HepG2 (cell line): ENCODE measurements around the gene NUB1. TPM values are rescaled to one million over a fixed set of nuclear protein-coding genes. Genes with fewer than 3 reads are reported as not detected.

Source experiments
- ATAC-seq: fragments of 200-7000 bp; cut with Tn5 transposase; 3 replicates; pipeline ENCODE4 v1.9.1; 2020; ENCODE audit warnings: mild to moderate bottlenecking, moderate library complexity
- BruUV-seq: library from RNA; stranded (reverse); fragments of 400-500 nt; replicated peaks from 2 replicates; lab custom pipeline; 2021; lab: Mats Ljungman, UMichigan
- CTCF ChIA-PET: fragments of 300-600 bp; formaldehyde crosslinking; extraction: SDS; loops from one replicate; lab custom pipeline; 2021; ENCODE audit warnings: low total read pairs, inconsistent platforms, low intra/inter-chr PET ratio; lab: Yijun Ruan, JAX
- POLR2A ChIA-PET: fragments of 350-600 bp; sonication (Branson Sonifier 250); formaldehyde crosslinking; loops from one replicate; lab custom pipeline; 2020; ENCODE audit warnings: antibody characterized with exemption, inconsistent platforms; lab: Yijun Ruan, JAX
- DNase-seq: peaks from one replicate; pipeline ENCODE4 v3.0.0-alpha.2; 2015; ENCODE audit warnings: low spot score
- FAIRE-seq: peaks from 3 replicates; lab custom pipeline; 2011; peaks lifted over from hg19 to GRCh38; lab: Jason Lieb, UNC
- H2AFZ ChIP-seq: one replicate; pipeline ENCODE4 v1.6.1; 2011; ENCODE audit warnings: low read length, inconsistent platforms
- H3K27ac ChIP-seq: fragments of 300-600 bp; 3 replicates; pipeline ENCODE4 v1.8.0; 2011; ENCODE audit warnings: mixed run types, mild to moderate bottlenecking, mixed read lengths, low read length, inconsistent platforms; ENCODE audit not compliant: insufficient read depth; ENCODE audit errors: extremely low read length
- H3K27me3 ChIP-seq, 2 experiments: fragments of 200-600 bp in 1 of 2; 2 replicates in 1 of 2; 3 replicates in 1 of 2; pipeline versions ENCODE4 v1.6.0 to v1.8.0; 2011; ENCODE audit warnings: low read length in 2 of 2, mild to moderate bottlenecking in 2 of 2, moderate library complexity in 2 of 2, inconsistent platforms in 1 of 2; ENCODE audit not compliant: insufficient read depth in 2 of 2, control insufficient read depth in 1 of 2
- H3K36me3 ChIP-seq, 2 experiments: fragments of 200-600 bp in 1 of 2; replicated peaks in 1 of 2; 2 replicates in 1 of 2; 3 replicates in 1 of 2; pipeline versions ENCODE4 v1.5.1 to v1.8.0; 2011; ENCODE audit warnings: low read length in 2 of 2, inconsistent platforms in 1 of 2; ENCODE audit not compliant: insufficient read depth in 2 of 2, control insufficient read depth in 1 of 2
- H3K4me1 ChIP-seq: 2 replicates; pipeline ENCODE4 v1.5.1; 2012; ENCODE audit warnings: low read length, inconsistent platforms; ENCODE audit not compliant: insufficient read depth
- H3K4me2 ChIP-seq: 2 replicates; pipeline ENCODE4 v1.6.0; 2011; ENCODE audit warnings: low read depth, low read length, inconsistent platforms
- H3K4me3 ChIP-seq, 3 experiments: fragments of 200-600 bp in 1 of 3; sonication (generic), shearing (Covaris generic) in 1 of 3; replicated peaks in 1 of 3; 2 replicates each; pipeline ENCODE4 v1.5.1; 2011 to 2016; ENCODE audit warnings: low read length in 3 of 3, inconsistent platforms in 2 of 3, low read depth in 2 of 3, mild to moderate bottlenecking in 2 of 3, control low read depth in 1 of 3, mixed read lengths in 1 of 3; ENCODE audit not compliant: insufficient read depth in 1 of 3
- H3K79me2 ChIP-seq: one replicate; pipeline ENCODE4 v1.6.1; 2011; ENCODE audit warnings: low read length, inconsistent platforms; ENCODE audit not compliant: insufficient read depth
- H3K9ac ChIP-seq: 2 replicates; pipeline ENCODE4 v1.6.0; 2011; ENCODE audit warnings: mild to moderate bottlenecking, low read depth, low read length, inconsistent platforms; ENCODE audit not compliant: insufficient read depth
- H3K9me3 ChIP-seq: 2 replicates; pipeline ENCODE4 v1.5.1; 2012; ENCODE audit warnings: mild to moderate bottlenecking, low read length
- H4K20me1 ChIP-seq: 2 replicates; pipeline ENCODE4 v1.6.0; 2011; ENCODE audit warnings: inconsistent platforms, mild to moderate bottlenecking, low read length, moderate library complexity; ENCODE audit not compliant: insufficient read depth
- ASH2L ChIP-seq: fragments of 300-600, 200-600 bp; sonication (generic); IDR thresholded peaks from 2 replicates; pipeline ENCODE4 v1.7.0; 2017; ENCODE audit warnings: low read depth, mild to moderate bottlenecking, moderate library complexity, mixed read lengths, low read length; ENCODE audit not compliant: insufficient read length
- CCDC6 ChIP-seq: sonication (generic); formaldehyde crosslinking; IDR thresholded peaks from 2 replicates; pipeline ENCODE4 v1.8.1; 2022; ENCODE audit warnings: mild to moderate bottlenecking, missing genetic modification reagents, moderate library complexity
- LCORL ChIP-seq, 2 experiments: fragments of 450-650 bp in 1 of 2; sonication (generic) in 1 of 2; formaldehyde crosslinking in 1 of 2; IDR thresholded peaks; 2 replicates each; pipeline versions ENCODE4 v1.5.0 to v1.6.1; 2017 to 2020; ENCODE audit warnings: antibody characterized with exemption in 1 of 2, missing genetic modification reagents in 1 of 2
- MAFG ChIP-seq: sonication (generic); formaldehyde crosslinking; IDR thresholded peaks from 2 replicates; pipeline ENCODE4 v1.5.1; 2020; ENCODE audit warnings: mild to moderate bottlenecking, missing genetic modification reagents
- NFIB ChIP-seq: sonication (generic); formaldehyde crosslinking; IDR thresholded peaks from 2 replicates; pipeline ENCODE4 v1.9.0; 2021; ENCODE audit warnings: missing genetic modification reagents, mild to moderate bottlenecking, borderline replicate concordance
- PHF8 ChIP-seq: sonication (generic); formaldehyde crosslinking; IDR thresholded peaks from 2 replicates; pipeline ENCODE4 v1.5.0; 2020; ENCODE audit warnings: missing genetic modification reagents
- RARA ChIP-seq: IDR thresholded peaks from 2 replicates; pipeline ENCODE4 v1.6.1; 2016; ENCODE audit warnings: missing genetic modification reagents, missing compliant biosample characterization
- SOX13 ChIP-seq, 3 experiments: fragments of 450-650 bp in 1 of 3; sonication (generic) in 1 of 3; formaldehyde crosslinking in 1 of 3; IDR thresholded peaks in 2 of 3; conservative IDR thresholded peaks in 1 of 3; 2 replicates each; pipeline versions ENCODE4 v1.5.0 to v1.6.1; 2016 to 2020; ENCODE audit warnings: antibody characterized with exemption in 1 of 3, mild to moderate bottlenecking in 1 of 3, missing compliant biosample characterization in 1 of 3, missing genetic modification reagents in 1 of 3, moderate library complexity in 1 of 3
- ZNF12 ChIP-seq: sonication (generic); formaldehyde crosslinking; IDR thresholded peaks from 2 replicates; pipeline ENCODE4 v1.5.0; 2020; ENCODE audit warnings: missing genetic modification reagents
- ZNF562 ChIP-seq: sonication (generic); formaldehyde crosslinking; IDR thresholded peaks from 2 replicates; pipeline ENCODE4 v1.8.0; 2022; ENCODE audit warnings: missing genetic modification reagents, borderline replicate concordance
- ZNF629 ChIP-seq: sonication (generic); formaldehyde crosslinking; conservative IDR thresholded peaks from 2 replicates; pipeline ENCODE4 v1.5.0; 2020; ENCODE audit warnings: missing genetic modification reagents
- ZNF768 ChIP-seq: sonication (generic); formaldehyde crosslinking; IDR thresholded peaks from 2 replicates; pipeline ENCODE4 v1.4.0; 2020; ENCODE audit warnings: missing genetic modification reagents
- ZSCAN30 ChIP-seq: sonication (generic); formaldehyde crosslinking; IDR thresholded peaks from 2 replicates; pipeline ENCODE4 v1.5.0; 2020; ENCODE audit warnings: mild to moderate bottlenecking, missing genetic modification reagents
- WGBS: methylation state at CpG from one replicate; pipeline ENCODE4 v1.1.6; 2017; ENCODE audit warnings: low lambda C conversion rate; 5-methylcytosine and 5-hydroxymethylcytosine counted together
- in situ Hi-C: cut with HindIII; loops from 2 replicates; pipeline ENCODE4 v1.10.0; 2017; ENCODE audit warnings: low pct_unique_long_range_greater_than_20kb; ENCODE audit not compliant: extremely low pct_ligation_motif_present
- intact Hi-C: fragments of 100-400 bp; cut with micrococcal nuclease; formaldehyde crosslinking; loops from one replicate; pipeline ENCODE4 v1.10.0; 2022; ENCODE audit not compliant: unreplicated experiment
- polyA plus RNA-seq, 8 experiments: library from polyadenylated mRNA; depleted of rRNA in 3 of 8; stranded (reverse) in 7 of 8; unstranded in 1 of 8; fragments of >200 nt; fragmentation: Illumina TruSeq in 4 of 8; extraction: Trizol in 4 of 8; gene quantifications; 2 replicates each; pipeline versions ENCODE4 v1.2.1 to v1.2.3, GENCODE V29; 2011 to 2016; ENCODE audit warnings: low read depth in 4 of 8, missing spikeins in 1 of 8, mixed read lengths in 1 of 8; ENCODE audit not compliant: insufficient read depth in 1 of 8
- total RNA-seq, 5 experiments: library from RNA; depleted of rRNA; stranded (reverse); fragments of >200 nt; fragmentation: Illumina TruSeq; extraction: Trizol; gene quantifications; 2 replicates each; pipeline ENCODE4 v1.2.3, GENCODE V29; 2016; ENCODE audit warnings: low read depth in 1 of 5
- TF ChIP-seq, protein P1 (sequence below): sonication (generic); formaldehyde crosslinking; IDR thresholded peaks from 2 replicates; pipeline ENCODE4 v1.4.0; 2020; ENCODE audit warnings: missing genetic modification reagents
- TF ChIP-seq, protein P2 (sequence below): sonication (generic); formaldehyde crosslinking; IDR thresholded peaks from 2 replicates; pipeline ENCODE4 v1.5.0; 2020; ENCODE audit warnings: missing genetic modification reagents, mild to moderate bottlenecking, borderline replicate concordance

NUB1 gene
- total and polyA plus RNA-seq, 2 of the 13 experiments (the other 11 are each of a cell fraction or from before 2014, with no cell fraction given), result 27.1 to 37.0 TPM

DNA sequence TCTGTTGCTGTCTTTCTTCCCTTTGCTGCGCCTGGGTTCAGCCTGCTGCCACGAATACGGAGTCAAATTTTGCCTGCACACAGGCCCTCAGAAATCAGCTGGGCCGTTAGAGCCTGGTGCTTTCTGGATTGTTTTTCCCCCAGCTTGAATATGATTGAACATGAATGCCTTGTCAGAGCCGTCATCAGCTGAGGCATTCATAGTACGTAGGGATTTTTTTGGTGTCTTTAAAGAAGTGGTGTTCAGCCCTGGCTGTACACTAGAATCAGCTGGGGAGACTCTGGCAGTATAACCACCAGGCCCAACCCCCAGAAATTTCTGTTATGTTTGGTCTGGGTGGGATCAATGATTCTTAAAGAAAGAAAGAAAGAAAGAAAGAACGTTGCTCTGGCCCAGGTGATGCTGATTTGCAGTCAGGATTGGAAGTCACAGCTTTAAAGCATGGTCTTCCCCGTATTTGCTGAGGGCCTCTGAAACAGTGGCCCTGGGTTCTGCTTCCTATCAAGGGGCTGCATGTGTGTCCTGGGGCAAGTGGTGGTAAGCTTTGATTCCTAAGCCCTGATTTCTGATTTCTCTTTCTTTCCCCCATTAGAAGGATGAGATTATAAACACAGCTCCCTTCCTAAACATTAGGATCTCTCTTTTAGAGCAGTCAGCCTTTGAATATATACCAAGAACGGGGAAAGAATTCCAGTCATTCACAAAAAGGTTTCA is 24.7 kb downstream of the NUB1 start:
- FAIRE-seq (no peak), DNase-seq (no peak)

GRCh38 chr7:151366880-151367222 is 25.2 kb downstream of the NUB1 start:
- no peak overlapping the region for H2AFZ ChIP-seq
- DNase-seq, result no peak
- no peaks in the 10 kb centered on the region for H3K9me3 ChIP-seq
- no peak for FAIRE-seq
- peaks cover 3 to 20% of the 10 kb centered on the region in 2 experiments; a peak in 4 of 5 replicates for H3K36me3 ChIP-seq
- BruUV-seq, result no TSS peak
- ChIA-PET CTCF (interaction anchor here (2.2 kb wide), 1 partner anchor 393 kb away, joined by 10 read pairs; no protein-coding TSS in a partner anchor), POLR2A (no interaction called here)
- no peak overlapping the region for H3K4me3 ChIP-seq
- no peak overlapping the region for H3K4me2 ChIP-seq
- WGBS, result 87% methylated on average over 5 of the region's 5 CpGs
- no peak for ATAC-seq
- H4K20me1 ChIP-seq, result no peaks in the 10 kb centered on the region
- H3K27ac ChIP-seq, result no peak overlapping the region
- no peaks in the 10 kb centered on the region for H3K4me1 ChIP-seq
- no peaks in the 10 kb centered on the region for H3K27me3 ChIP-seq
- intact Hi-C loops (no loop called here), in situ Hi-C loops (loop anchor here (5.0 kb wide), 1 partner anchor 80 kb away; no protein-coding TSS in a partner anchor)
- H3K79me2 ChIP-seq, result no peaks in the 10 kb centered on the region
- no peak overlapping the region for H3K9ac ChIP-seq
- TF ChIP-seq CCDC6 (CRISPR knock-in tag), result no peak
- TF ChIP-seq RARA (CRISPR knock-in tag), result no peak
- TF ChIP-seq, protein P1, sequence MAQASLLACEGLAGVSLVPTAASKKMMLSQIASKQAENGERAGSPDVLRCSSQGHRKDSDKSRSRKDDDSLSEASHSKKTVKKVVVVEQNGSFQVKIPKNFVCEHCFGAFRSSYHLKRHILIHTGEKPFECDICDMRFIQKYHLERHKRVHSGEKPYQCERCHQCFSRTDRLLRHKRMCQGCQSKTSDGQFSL (CRISPR knock-in tag), result no peak
- TF ChIP-seq ZNF562 (CRISPR knock-in tag), result no peak
- TF ChIP-seq ASH2L, result no peak
- TF ChIP-seq ZNF768, result no peak
- TF ChIP-seq MAFG, result no peak
- TF ChIP-seq ZNF12 (CRISPR knock-in tag), result no peak

More for the DNA sequence above, 24.7 kb downstream of the NUB1 start:
- H3K9me3 ChIP-seq, result no peaks in the 10 kb centered on the region
- 87% methylated on average over 9 of the region's 9 CpGs for WGBS
- no peaks in the 10 kb centered on the region for H3K27me3 ChIP-seq
- TF ChIP-seq ZSCAN30 (CRISPR knock-in tag), result no peak
- TF ChIP-seq, protein P2, sequence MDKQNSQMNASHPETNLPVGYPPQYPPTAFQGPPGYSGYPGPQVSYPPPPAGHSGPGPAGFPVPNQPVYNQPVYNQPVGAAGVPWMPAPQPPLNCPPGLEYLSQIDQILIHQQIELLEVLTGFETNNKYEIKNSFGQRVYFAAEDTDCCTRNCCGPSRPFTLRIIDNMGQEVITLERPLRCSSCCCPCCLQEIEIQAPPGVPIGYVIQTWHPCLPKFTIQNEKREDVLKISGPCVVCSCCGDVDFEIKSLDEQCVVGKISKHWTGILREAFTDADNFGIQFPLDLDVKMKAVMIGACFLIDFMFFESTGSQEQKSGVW (CRISPR knock-in tag), result no peak
- no peak for TF ChIP-seq SOX13 (IDR thresholded peaks at IDR 0.05)
- no peak for TF ChIP-seq SOX13 (CRISPR knock-in tag; conservative IDR thresholded peaks at IDR 0.05 in 1 of 2, IDR thresholded peaks at IDR 0.05 in 1 of 2)
- TF ChIP-seq ZNF629, result no peak
- no peak for TF ChIP-seq LCORL (IDR thresholded peaks at IDR 0.05)
- no peak for TF ChIP-seq LCORL (CRISPR knock-in tag; IDR thresholded peaks at IDR 0.05)
- no peak for TF ChIP-seq PHF8
- TF ChIP-seq NFIB (CRISPR knock-in tag), result no peak
- in situ Hi-C loops, result loop anchor here (5.0 kb wide), 1 partner anchor 81 kb away; no protein-coding TSS in a partner anchor
- H3K27ac ChIP-seq, result no peak overlapping the region
- BruUV-seq, result no TSS peak
- CTCF ChIA-PET, result interaction anchor here (0.9 to 2.2 kb wide), 2 partner anchors 82 to 393 kb away, joined by 3 to 10 read pairs; no protein-coding TSS in a partner anchor
- no peaks in the 10 kb centered on the region for H3K79me2 ChIP-seq
- H3K4me2 ChIP-seq, result no peak overlapping the region
- H3K4me1 ChIP-seq, result no peaks in the 10 kb centered on the region
- peaks cover 3 to 21% of the 10 kb centered on the region in 2 experiments; a peak in 4 of 5 replicates for H3K36me3 ChIP-seq
- H4K20me1 ChIP-seq, result no peaks in the 10 kb centered on the region
- POLR2A ChIA-PET, result no interaction called here
- no peak overlapping the region for H2AFZ ChIP-seq
- intact Hi-C loops, result no loop called here
- no peak for ATAC-seq
- no peak overlapping the region for H3K9ac ChIP-seq
- H3K4me3 ChIP-seq, result no peak overlapping the region
